Duodenal mucosa (tissue), 2 donors: ENCODE measurements around the gene MAEL.

ENCODE experiments used
- H3K27ac ChIP-seq: one replicate; pipeline ENCODE4 v1.7.0; 2013; ENCODE audit warnings: low read depth, low read length
- H3K27me3 ChIP-seq, 2 donors: one replicate each; pipeline ENCODE4 v1.7.0; 2013; ENCODE audit warnings: low read length in 2 of 2, control low read depth in 1 of 2; ENCODE audit not compliant: insufficient read depth in 2 of 2, control insufficient read depth in 1 of 2
- H3K36me3 ChIP-seq, 2 donors: one replicate each; pipeline ENCODE4 v1.7.0; 2013; ENCODE audit warnings: low read length in 2 of 2, control low read depth in 1 of 2; ENCODE audit not compliant: insufficient read depth in 2 of 2, control insufficient read depth in 1 of 2
- H3K4me1 ChIP-seq, 2 donors: one replicate each; pipeline ENCODE4 v1.7.0; 2013; ENCODE audit warnings: low read length in 2 of 2, control low read depth in 1 of 2; ENCODE audit not compliant: insufficient read depth in 2 of 2, control insufficient read depth in 1 of 2
- H3K4me3 ChIP-seq, 2 donors: one replicate each; pipeline ENCODE4 v1.7.0; 2013; ENCODE audit warnings: low read length in 2 of 2, low read depth in 1 of 2
- H3K9ac ChIP-seq, 2 donors: one replicate each; pipeline ENCODE4 v1.7.0; 2013; ENCODE audit warnings: low read length in 2 of 2, low read depth in 1 of 2
- H3K9me3 ChIP-seq, 2 donors: one replicate each; pipeline ENCODE4 v1.7.0; 2013; ENCODE audit warnings: low read length in 2 of 2, control low read depth in 1 of 2; ENCODE audit not compliant: control insufficient read depth in 1 of 2

Gene MAEL

DNA sequence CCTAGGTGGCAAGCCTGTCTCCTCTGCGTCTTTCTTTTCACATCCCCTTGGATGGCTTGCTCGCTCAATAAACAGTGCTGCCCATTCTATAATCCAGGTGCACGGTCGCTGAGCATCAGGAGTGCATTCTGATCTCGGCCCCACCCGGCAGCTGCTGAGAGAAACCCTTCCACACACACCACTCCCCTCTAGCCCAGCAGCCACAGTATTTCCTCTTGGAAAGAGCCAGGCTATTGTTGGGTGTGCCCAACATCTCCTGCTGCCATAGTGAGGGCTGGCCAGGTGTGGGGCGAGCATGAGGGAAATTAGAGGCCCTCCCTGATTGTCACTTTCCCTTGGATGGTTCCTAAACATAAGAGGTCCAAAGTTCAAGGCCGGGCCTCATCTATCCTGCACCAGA lies 76.4 kb downstream of the MAEL start:
- Histone ChIP-seq H3K27me3 (no peaks in the 10 kb centered on the region), H3K4me1 (peaks cover 9 to 10% of the 10 kb centered on the region in 2 donors), H3K27ac (no peak overlapping the region), H3K4me3 (no peak overlapping the region), H3K9ac (no peak overlapping the region), H3K9me3 (no peaks in the 10 kb centered on the region), H3K36me3 (peaks cover 3 to 44% of the 10 kb centered on the region in 2 donors)

- peaks cover 9 to 10% of the 10 kb centered on the region in 2 donors for H3K4me1 ChIP-seq
- H3K27ac ChIP-seq = no peak overlapping the region
- H3K9me3 ChIP-seq = no peaks in the 10 kb centered on the region
- H3K36me3 ChIP-seq = peaks cover 3 to 46% of the 10 kb centered on the region in 2 donors
- H3K4me3 ChIP-seq = no peak overlapping the region
- no peak overlapping the region for H3K9ac ChIP-seq
- H3K27me3 ChIP-seq = no peaks in the 10 kb centered on the region
These were observed 77.4 kb downstream of the MAEL start for GRCh38 chr1:167066333-167067122.

DNA sequence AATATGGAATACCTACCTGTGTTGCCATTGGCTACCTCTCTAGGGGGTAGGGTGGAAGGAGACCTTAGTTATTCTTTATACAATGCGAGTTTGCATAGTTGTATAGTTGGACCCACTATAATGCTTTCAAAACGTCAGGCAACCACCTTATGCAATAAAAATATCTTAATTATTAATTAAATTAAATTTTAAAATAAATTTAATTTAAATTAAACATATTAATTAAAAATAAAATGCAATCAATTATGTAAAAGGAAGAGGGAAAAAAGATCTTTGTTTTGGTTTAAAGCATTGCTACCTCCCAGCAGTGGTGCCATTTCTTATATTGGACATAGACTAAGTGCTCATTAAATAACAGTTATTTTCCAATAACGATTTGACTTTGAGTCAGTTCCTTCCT lies 78.8 kb downstream of the MAEL start:
- no peak overlapping the region for H3K9ac ChIP-seq
- no peak overlapping the region for H3K4me3 ChIP-seq
- H3K9me3 ChIP-seq = no peaks in the 10 kb centered on the region
- no peaks in the 10 kb centered on the region for H3K27me3 ChIP-seq
- H3K27ac ChIP-seq = no peak overlapping the region
- peaks cover 3 to 48% of the 10 kb centered on the region in 2 donors for H3K36me3 ChIP-seq
- peaks cover 9 to 10% of the 10 kb centered on the region in 2 donors for H3K4me1 ChIP-seq

DNA sequence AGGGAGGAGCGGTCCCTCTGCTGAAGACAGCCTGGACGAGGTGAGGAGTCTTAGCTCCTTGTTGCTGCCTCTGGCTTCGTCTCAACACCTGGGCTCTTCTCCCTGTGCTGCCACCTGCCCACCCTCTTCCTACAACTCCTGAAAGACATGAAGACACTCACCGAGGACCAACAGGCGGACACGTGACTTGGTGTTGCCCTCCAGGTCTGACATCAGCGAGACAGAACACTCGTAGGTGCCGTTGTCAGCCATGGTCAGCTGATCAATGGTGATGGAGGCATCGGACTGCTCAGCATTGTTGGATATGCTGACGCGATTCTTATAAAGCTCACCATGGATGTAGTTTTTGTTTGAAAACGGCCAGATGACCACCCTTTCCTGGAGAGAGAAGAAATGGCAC lies 79.7 kb downstream of the MAEL start:
- no peaks in the 10 kb centered on the region for H3K27me3 ChIP-seq
- no peaks in the 10 kb centered on the region for H3K9me3 ChIP-seq
- H3K4me1 ChIP-seq = peaks cover 9 to 10% of the 10 kb centered on the region in 2 donors
- H3K4me3 ChIP-seq = no peak overlapping the region
- H3K9ac ChIP-seq = no peak overlapping the region
- no peak overlapping the region for H3K27ac ChIP-seq
- peaks cover 3 to 50% of the 10 kb centered on the region in 2 donors for H3K36me3 ChIP-seq

GRCh38 chr1:167071286-167071685 lies 82.2 kb downstream of the MAEL start:
- H3K36me3 ChIP-seq = peaks cover 8 to 55% of the 10 kb centered on the region in 2 donors
- no peaks in the 10 kb centered on the region for H3K9me3 ChIP-seq
- no peak overlapping the region for H3K9ac ChIP-seq
- no peak overlapping the region for H3K27ac ChIP-seq
- no peaks in the 10 kb centered on the region for H3K4me1 ChIP-seq
- H3K27me3 ChIP-seq = no peaks in the 10 kb centered on the region
- H3K4me3 ChIP-seq = no peak overlapping the region
